HG03159 (cell line): ENCODE data around the gene DNAJB6.

Experiments used
- ATAC-seq: cut with Tn5 transposase; IDR thresholded peaks from one replicate; pipeline ENCODE4 v1.9.1; 2021; ENCODE audit warnings: mild to moderate bottlenecking, moderate library complexity; ENCODE audit not compliant: unreplicated experiment

DNAJB6 gene

GRCh38 chr7:157336383-157337315, at the start of gene DNAJB6:
TSS of gene DNAJB6 (plus strand) at chr7:157337004. CDS start at chr7:157358573, 21,569 bp downstream.
- peak; percentile 70 for ATAC-seq

GRCh38 chr7:157291404-157292080, 45.3 kb upstream of the DNAJB6 start:
- no peak for ATAC-seq

GRCh38 chr7:157292258-157292657, 44.5 kb upstream of the DNAJB6 start:
- ATAC-seq: no peak

- ATAC-seq: no peak
Measured at GRCh38 chr7:157292770-157293412, 43.9 kb upstream of the DNAJB6 start.

GRCh38 chr7:157293413-157293788, 43.4 kb upstream of the DNAJB6 start:
- ATAC-seq: no peak

GRCh38 chr7:157294773-157295172, 42.0 kb upstream of the DNAJB6 start:
- ATAC-seq: no peak

- ATAC-seq: no peak
Measured at GRCh38 chr7:157295338-157295737, 41.5 kb upstream of the DNAJB6 start.

- no peak for ATAC-seq
Measured at GRCh38 chr7:157297185-157297584, 39.6 kb upstream of the DNAJB6 start.

GRCh38 chr7:157299317-157299612, 37.5 kb upstream of the DNAJB6 start:
- no peak for ATAC-seq

- no peak for ATAC-seq
Measured at GRCh38 chr7:157299613-157300368, 37.0 kb upstream of the DNAJB6 start.

- no peak for ATAC-seq
Measured at GRCh38 chr7:157300369-157300825, 36.4 kb upstream of the DNAJB6 start.

- no peak for ATAC-seq
Measured at GRCh38 chr7:157301610-157302120, 35.1 kb upstream of the DNAJB6 start.

- ATAC-seq: no peak
Measured at GRCh38 chr7:157306846-157307838, 29.7 kb upstream of the DNAJB6 start.

GRCh38 chr7:157309988-157310668, 26.7 kb upstream of the DNAJB6 start:
- ATAC-seq: no peak

GRCh38 chr7:157310676-157311185, 26.1 kb upstream of the DNAJB6 start:
- ATAC-seq: no peak

- ATAC-seq: no peak
Measured at GRCh38 chr7:157312941-157313340, 23.9 kb upstream of the DNAJB6 start.

GRCh38 chr7:157313645-157314044, 23.2 kb upstream of the DNAJB6 start:
- ATAC-seq: no peak

- peak; percentile 63 for ATAC-seq
Measured at GRCh38 chr7:157318015-157318706, 18.6 kb upstream of the DNAJB6 start.
